ENCODE results near the gene TMEM273.

The TMEM273 gene

DNA sequence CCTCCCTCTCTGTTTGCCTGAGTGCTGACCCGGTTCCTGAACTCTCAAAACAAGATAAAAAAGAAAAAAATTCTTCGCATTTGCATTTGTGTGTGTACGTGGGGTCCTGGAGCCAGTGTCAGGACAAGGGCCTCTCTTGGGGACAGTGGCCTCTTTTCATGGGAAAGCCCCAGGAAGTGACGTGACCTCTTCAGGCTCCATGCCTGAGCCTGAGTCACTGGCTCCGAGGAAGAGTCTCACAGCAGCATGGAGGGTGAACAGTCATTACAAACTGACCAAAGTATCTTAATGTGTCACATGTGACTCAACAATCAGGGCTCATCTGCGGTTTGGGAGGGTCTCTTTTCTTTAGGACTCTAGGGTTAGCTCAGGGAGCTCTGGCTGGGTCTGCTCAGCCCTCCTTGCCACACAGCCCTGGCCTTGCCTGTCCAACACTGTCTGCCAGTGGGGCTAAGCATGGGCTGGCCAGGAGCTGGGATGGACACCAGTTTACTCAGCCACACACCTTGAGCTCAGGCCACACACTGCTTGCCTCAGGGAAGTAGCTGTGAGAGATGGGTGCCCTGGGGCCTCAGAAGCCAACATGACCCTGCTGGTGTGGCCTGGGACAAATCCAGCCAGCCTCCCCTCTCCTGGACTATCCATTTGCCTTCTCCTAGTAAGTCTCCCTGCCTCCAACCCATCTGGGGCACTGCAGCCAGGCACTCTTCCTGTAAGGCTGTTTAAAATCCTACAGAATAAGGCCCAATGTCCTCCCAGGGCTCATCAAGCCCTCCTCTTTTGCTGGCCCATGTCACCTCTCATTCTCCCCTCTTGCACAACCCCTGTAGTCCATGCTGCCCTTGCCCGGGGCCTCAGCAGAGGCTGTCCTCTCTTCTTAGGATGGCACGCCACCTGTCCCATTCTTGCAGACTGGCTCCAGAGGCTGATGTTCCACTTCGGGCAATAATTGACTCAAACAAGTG is 10.5 kb downstream of the TMEM273 start:
- in situ Hi-C loops (cut with MboI; ENCODE audit: low sequenced_read_pairs) = loop anchor here (25.0 kb wide), 1 partner anchor 90 kb away; no protein-coding TSS in a partner anchor

- in situ Hi-C loops (cut with MboI; ENCODE audit: low sequenced_read_pairs) = loop anchor here (25.0 kb wide), 1 partner anchor 89 kb away; no protein-coding TSS in a partner anchor
Measured at GRCh38 chr10:49176310-49177268, 11.6 kb downstream of the TMEM273 start.

DNA sequence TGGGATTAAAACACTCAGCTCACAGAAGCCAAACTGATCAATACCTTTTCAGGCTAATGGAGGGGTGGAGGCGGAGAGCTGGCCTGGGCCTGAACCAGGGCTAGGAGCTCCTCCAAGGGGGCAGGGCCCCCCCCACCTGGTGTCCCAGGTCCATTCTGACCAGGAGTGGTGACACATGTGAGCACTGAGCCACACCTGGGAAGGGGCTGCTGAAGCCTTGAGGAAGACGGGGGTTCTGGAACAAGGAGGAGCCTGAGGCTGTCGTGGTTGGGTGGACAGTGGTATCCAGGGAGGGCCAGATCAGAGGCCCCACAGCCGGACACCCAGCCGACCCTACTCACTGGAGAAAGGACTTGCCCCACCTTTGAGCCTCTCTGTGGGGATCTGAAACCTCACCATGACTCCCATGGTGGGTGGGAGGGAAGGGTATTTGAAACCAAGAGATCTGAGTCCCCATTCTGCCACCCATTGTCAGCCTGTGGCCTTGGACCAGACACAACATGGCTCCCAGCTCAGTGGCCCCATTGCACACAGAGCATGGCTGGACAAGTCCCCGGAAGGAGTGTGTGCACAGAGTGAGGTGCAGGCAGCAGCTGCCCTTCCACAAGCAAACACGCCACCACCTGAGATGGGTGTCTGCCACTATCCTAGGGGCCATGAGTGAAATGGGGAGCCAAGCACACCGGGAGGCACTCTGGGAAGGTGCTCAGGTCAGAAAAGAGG is 12.4 kb downstream of the TMEM273 start:
- in situ Hi-C loops (cut with MboI; ENCODE audit: low sequenced_read_pairs) = loop anchor here (25.0 kb wide), 1 partner anchor 88 kb away; no protein-coding TSS in a partner anchor

- in situ Hi-C loops (cut with MboI; ENCODE audit: low sequenced_read_pairs) = loop anchor here (25.0 kb wide), 3 partner anchors 88 to 638 kb away; no protein-coding TSS in a partner anchor
Measured at GRCh38 chr10:49174926-49175500, 13.2 kb downstream of the TMEM273 start.

DNA sequence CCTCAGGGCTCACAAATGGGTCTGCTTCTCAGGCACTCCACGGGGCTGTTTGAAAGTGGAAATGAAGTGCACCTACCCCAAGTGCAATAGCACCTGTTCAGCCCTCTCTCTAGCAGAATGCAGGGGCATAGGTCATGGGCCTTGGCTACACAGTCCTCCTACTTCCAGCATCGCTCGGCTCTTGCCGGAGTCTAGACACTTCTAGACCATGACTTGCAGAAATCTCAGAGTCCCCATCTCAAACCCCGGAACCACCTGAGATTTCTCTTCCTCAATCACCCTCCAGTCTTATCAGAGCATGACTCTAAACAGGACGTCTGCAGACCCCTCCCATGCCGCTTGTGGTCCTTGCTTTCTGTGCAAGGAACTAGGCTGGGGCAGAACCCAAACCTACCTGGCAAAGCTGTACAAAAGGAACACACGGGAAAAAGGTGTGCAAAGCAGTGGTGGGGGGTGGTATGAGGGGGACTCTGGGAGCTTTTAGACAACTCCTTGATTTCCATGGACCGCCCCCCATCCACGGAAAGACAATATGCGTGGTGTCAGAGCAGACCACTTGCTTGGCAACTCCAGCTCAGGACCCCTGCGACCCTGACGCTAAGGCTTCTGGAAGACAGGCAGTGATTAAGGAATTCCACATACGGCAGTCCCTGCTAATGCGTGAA is 13.8 kb downstream of the TMEM273 start:
- in situ Hi-C loops (cut with MboI; ENCODE audit: low sequenced_read_pairs) = loop anchor here (25.0 kb wide), 2 partner anchors 512 to 637 kb away; no protein-coding TSS in a partner anchor

DNA sequence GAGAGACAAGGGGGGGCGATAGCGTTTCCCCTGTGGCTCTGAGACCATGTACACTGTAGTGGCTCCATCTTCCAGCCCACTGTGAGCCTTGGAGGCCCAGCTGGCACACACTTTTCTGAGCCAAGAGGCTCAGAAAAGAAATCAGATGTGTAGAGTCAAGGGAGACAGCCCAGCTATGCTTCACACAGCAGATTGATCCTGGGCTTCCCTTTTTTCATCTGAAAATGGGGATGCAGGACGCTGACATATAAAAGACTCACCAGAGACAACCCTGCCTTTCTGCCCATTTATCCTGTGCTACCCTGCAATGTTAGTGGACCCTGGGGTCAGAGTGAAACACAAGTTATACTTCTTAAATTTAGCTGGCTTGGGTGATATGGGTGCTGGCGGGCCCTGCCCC is 14.3 kb downstream of the TMEM273 start:
- in situ Hi-C loops (cut with MboI; ENCODE audit: low sequenced_read_pairs) = loop anchor here (25.0 kb wide), 2 partner anchors 512 to 637 kb away; no protein-coding TSS in a partner anchor

DNA sequence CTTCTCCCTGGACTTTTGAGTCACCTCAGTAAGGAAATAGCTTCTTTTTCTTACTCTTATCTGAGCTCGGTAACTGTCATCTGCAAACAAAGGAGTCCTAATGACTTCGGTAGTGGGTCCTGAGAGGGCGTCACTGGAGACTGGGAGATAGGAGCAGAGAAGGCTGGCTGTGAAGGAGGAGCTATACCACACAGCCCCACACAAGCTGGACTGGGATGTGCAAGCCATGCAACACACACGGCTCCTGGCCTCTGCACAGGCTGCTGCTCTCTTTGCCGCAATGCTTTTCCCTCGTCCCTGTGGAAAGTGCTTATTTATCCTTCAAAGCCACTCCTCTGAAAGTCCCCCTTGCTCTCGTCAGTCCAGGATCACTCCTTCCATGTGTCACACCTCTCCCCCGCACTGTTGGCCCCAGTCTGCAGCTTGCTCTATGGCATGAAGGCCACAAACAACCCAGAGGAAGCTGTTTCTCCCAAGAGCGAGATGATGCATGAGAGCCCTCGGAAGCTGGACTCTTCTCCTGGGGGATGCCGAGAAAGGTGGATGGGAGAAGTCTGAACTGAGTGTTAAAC is 14.9 kb downstream of the TMEM273 start:
- in situ Hi-C loops (cut with MboI; ENCODE audit: low sequenced_read_pairs) = loop anchor here (25.0 kb wide), 2 partner anchors 511 to 636 kb away; no protein-coding TSS in a partner anchor

- in situ Hi-C loops (cut with MboI; ENCODE audit: low sequenced_read_pairs) = loop anchor here (25.0 kb wide), 2 partner anchors 510 to 635 kb away; no protein-coding TSS in a partner anchor
Measured at GRCh38 chr10:49172777-49173132, 15.4 kb downstream of the TMEM273 start.

DNA sequence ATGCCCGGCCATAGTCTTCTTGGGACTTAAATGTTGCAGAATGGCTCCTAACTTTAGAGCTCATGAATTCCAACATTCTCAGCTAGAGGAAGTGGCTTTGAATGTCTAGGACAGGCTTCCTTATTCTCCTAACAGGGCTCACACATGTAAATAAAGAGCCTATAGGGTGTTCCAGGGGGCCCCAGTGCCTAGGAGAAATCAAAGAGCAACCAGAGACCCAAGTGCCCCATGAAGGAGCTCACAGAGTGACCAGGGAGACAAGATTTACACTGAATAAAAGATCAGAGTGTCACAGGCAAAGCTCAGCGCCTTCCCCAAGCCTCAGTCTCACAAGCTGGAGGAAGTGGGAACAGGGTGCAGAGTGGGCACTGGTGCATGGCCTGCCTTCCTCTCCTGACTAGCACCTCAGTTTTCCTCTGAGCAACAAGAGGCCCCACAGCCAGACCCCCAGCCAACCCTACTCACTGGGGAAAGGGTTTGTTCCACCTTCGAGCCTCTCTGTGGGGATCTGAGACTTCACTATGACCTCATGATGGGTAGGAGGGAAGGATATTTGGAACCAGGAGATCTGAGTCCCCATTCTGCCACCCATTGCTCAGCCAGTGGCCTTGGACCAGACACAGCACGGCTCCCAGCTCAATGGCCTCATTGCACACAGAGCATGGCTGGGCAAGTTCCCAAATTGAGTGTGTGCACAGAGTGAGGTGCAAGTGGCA is 16.0 kb downstream of the TMEM273 start:
- in situ Hi-C loops (cut with MboI; ENCODE audit: low sequenced_read_pairs) = loop anchor here (25.0 kb wide), 2 partner anchors 510 to 635 kb away; no protein-coding TSS in a partner anchor

- in situ Hi-C loops (cut with MboI; ENCODE audit: low sequenced_read_pairs) = loop anchor here (25.0 kb wide), 2 partner anchors 509 to 634 kb away; no protein-coding TSS in a partner anchor
Measured at GRCh38 chr10:49171326-49172060, 16.7 kb downstream of the TMEM273 start.

DNA sequence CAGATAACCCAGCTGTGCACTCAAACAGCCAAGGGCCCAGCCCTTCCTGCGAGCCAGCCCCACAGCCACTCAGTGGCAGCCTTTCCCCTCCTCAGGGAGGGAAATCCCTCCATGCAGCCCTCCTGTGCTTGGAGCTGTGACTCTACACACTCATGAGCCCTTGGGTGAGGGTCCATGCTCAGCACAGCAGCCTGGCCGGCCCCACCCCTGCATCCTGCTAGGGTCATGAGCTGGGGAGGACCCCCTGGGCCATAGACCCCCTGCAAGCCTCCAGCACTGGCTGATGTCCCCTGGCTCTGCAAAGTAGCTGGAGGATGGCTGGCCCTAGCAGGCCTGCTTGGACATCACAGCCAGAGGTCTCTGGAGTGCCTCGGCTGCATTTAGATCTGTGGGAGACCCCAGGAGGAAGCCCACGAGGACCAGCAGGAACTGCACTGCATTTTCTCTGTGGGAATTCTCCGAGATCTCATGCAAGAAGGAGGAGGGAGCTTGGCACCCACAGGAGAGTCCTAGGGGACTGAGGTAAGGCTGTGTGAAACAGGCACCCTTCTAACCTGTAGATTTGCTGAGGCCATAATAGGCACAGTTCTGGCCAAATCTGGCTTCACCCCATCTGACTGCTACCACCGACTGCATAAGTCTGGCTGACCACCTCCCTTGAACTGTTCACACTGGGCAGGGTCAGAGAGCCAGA is 17.4 kb downstream of the TMEM273 start:
- in situ Hi-C loops (cut with MboI; ENCODE audit: low sequenced_read_pairs) = loop anchor here (25.0 kb wide), 2 partner anchors 508 to 633 kb away; no protein-coding TSS in a partner anchor

- in situ Hi-C loops (cut with MboI; ENCODE audit: low sequenced_read_pairs) = loop anchor here (25.0 kb wide), 2 partner anchors 507 to 632 kb away; no protein-coding TSS in a partner anchor
Measured at GRCh38 chr10:49169776-49170175, 18.4 kb downstream of the TMEM273 start.

GRCh38 chr10:49168831-49169500 is 19.2 kb downstream of the TMEM273 start:
- in situ Hi-C loops (cut with MboI; ENCODE audit: low sequenced_read_pairs) = loop anchor here (25.0 kb wide), 2 partner anchors 507 to 632 kb away; no protein-coding TSS in a partner anchor

DNA sequence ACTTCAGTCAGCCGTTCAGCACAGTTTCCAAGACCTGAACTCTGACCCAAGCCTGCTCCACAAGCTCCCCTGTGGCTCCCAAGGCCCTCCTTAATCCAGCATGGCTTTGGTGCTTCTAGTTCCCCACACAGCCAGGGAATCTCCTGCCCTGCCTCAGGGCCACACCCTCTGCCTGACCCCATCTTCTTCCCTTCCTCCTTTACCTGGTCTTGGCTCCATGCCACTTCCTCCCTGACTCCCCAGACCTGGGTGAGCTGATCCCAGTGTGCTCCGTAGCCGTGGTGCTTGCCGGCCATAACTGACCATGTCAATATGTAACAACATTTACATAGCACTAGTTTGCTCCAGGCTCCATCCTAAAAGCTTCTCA is 20.0 kb downstream of the TMEM273 start:
- in situ Hi-C loops (cut with MboI; ENCODE audit: low sequenced_read_pairs) = loop anchor here (25.0 kb wide), 2 partner anchors 506 to 631 kb away; no protein-coding TSS in a partner anchor

DNA sequence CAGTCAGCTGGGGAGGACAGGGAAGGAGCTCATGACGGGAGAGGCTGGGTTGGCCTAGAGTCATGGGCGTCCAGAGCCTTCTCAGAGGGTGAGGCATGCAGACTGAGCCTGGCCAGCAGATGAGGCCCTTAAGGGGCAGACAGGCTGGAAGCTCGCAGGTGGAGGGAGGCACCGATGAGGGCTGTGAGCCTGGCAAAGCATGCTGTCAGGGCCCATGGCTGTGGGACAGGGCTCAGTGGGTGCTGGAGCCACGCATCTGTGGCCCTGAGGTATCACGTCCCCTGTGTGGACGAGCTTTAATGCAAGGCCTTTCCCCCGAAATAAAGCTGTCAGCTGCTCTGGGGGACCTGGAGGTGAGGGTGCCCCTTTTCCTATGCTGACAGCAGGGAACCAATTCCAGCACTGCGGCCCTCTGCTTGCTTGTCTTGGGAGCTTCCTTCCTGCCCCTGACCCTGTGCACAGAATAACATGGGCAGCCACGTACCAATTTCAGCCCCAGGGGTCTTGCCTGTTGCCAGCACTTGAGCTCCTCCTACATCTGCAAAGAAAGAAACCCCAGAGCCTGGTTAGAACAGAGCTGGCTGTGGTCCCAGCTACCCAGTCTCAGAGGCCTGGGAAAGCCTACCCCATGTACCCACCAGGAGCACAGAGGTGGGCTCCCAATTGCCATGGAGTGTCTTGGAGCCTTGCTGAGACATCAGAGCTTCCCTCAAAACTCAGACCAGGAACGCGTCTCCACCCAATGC is 20.6 kb downstream of the TMEM273 start:
- in situ Hi-C loops (cut with MboI; ENCODE audit: low sequenced_read_pairs) = loop anchor here (25.0 kb wide), 2 partner anchors 505 to 630 kb away; no protein-coding TSS in a partner anchor
